ENCODE data around the gene TNNI3K. TPM values are rescaled to one million over a fixed set of nuclear protein-coding genes. Genes with fewer than 3 reads are reported as not detected.

TNNI3K gene
- total RNA-seq, 1 experiment from 2014 or later, result 0.49 TPM

DNA sequence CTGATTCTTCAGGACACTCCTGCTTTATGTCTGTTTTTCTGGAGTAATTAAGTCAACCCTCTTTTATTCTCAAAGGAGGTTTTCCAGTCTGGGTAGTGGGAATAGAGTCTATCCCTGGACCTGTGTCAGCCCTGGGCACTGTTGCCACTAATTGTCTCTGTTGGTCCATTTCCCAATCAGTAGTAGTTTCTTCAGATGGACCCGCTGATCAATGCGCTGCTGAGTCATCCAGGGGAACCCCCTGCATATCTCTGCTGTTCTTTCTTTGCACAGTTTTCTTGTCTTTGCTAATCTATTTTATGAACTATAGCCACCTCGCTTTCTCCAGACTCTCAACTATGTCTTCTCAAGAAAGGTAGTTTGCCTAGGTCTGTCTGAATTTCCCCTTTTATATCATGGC is 82.5 kb downstream of the TNNI3K start:
- BruUV-seq (replicated peaks), result no TSS peak
- intact Hi-C loops (cut with micrococcal nuclease), result no loop called here
- no peaks in the 10 kb centered on the region for H3K9me3 ChIP-seq (ENCODE audit: control insufficient read depth in 1 of 2, insufficient read depth in 1 of 2, low read depth in 1 of 2, low read length in 2 of 2)

More for the DNA sequence above, 82.5 kb downstream of the TNNI3K start:
- H3K4me2 ChIP-seq (ENCODE audit: low read length), result no peak overlapping the region
- no peaks in the 10 kb centered on the region for H3K79me2 ChIP-seq (ENCODE audit: insufficient read depth, low read length)
- ChIA-PET CTCF (no interaction called here), POLR2A (no interaction called here), RAD21 (ENCODE audit: low non-redundant PET in 1 of 2, low total read pairs in 2 of 2, uncharacterized antibody in 2 of 2, unreplicated experiment in 2 of 2) (no interaction called here)
- TF ChIP-seq SP1 (IDR thresholded peaks at IDR 0.05; ENCODE audit: low read depth) (no peak), EGR1 (IDR thresholded peaks at IDR 0.05; ENCODE audit: low read depth) (no peak), YY1 (IDR thresholded peaks at IDR 0.05; ENCODE audit: extremely low read depth, insufficient replicate concordance, low read depth, low read length) (no peak), SIN3A (IDR thresholded peaks at IDR 0.05; ENCODE audit: low read depth) (no peak), TCF7L2 (IDR thresholded peaks at IDR 0.05; ENCODE audit: borderline replicate concordance, extremely low read depth, insufficient read depth, insufficient read length) (no peak), CEBPB (IDR thresholded peaks at IDR 0.05; ENCODE audit: low read depth) (no peak), SRF (IDR thresholded peaks at IDR 0.05; ENCODE audit: low read depth) (no peak), RAD21 (IDR thresholded peaks at IDR 0.05; ENCODE audit: low read depth) (no peak), ZFX (IDR thresholded peaks at IDR 0.05) (no peak)
- TF ChIP-seq, protein P1, sequence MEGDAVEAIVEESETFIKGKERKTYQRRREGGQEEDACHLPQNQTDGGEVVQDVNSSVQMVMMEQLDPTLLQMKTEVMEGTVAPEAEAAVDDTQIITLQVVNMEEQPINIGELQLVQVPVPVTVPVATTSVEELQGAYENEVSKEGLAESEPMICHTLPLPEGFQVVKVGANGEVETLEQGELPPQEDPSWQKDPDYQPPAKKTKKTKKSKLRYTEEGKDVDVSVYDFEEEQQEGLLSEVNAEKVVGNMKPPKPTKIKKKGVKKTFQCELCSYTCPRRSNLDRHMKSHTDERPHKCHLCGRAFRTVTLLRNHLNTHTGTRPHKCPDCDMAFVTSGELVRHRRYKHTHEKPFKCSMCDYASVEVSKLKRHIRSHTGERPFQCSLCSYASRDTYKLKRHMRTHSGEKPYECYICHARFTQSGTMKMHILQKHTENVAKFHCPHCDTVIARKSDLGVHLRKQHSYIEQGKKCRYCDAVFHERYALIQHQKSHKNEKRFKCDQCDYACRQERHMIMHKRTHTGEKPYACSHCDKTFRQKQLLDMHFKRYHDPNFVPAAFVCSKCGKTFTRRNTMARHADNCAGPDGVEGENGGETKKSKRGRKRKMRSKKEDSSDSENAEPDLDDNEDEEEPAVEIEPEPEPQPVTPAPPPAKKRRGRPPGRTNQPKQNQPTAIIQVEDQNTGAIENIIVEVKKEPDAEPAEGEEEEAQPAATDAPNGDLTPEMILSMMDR (IDR thresholded peaks at IDR 0.05 in 2 of 3, conservative IDR thresholded peaks at IDR 0.05 in 1 of 3; ENCODE audit: borderline replicate concordance in 1 of 3, insufficient read depth in 1 of 3, low read depth in 2 of 3, low read length in 2 of 3), result no peak
- TF ChIP-seq, protein P2, sequence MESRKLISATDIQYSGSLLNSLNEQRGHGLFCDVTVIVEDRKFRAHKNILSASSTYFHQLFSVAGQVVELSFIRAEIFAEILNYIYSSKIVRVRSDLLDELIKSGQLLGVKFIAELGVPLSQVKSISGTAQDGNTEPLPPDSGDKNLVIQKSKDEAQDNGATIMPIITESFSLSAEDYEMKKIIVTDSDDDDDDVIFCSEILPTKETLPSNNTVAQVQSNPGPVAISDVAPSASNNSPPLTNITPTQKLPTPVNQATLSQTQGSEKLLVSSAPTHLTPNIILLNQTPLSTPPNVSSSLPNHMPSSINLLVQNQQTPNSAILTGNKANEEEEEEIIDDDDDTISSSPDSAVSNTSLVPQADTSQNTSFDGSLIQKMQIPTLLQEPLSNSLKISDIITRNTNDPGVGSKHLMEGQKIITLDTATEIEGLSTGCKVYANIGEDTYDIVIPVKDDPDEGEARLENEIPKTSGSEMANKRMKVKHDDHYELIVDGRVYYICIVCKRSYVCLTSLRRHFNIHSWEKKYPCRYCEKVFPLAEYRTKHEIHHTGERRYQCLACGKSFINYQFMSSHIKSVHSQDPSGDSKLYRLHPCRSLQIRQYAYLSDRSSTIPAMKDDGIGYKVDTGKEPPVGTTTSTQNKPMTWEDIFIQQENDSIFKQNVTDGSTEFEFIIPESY (IDR thresholded peaks at IDR 0.05; ENCODE audit: extremely low read depth, insufficient replicate concordance, low read length), result no peak
- TF ChIP-seq, protein P3, sequence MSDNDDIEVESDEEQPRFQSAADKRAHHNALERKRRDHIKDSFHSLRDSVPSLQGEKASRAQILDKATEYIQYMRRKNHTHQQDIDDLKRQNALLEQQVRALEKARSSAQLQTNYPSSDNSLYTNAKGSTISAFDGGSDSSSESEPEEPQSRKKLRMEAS (IDR thresholded peaks at IDR 0.05), result no peak
- peaks cover 11% of the 10 kb centered on the region for H3K27me3 ChIP-seq (ENCODE audit: insufficient read depth, low read length)
- H3K27ac ChIP-seq (ENCODE audit: low read depth, low read length), result no peak overlapping the region
- H3K4me1 ChIP-seq (ENCODE audit: control insufficient read depth in 1 of 2, insufficient read depth in 2 of 2, low read length in 2 of 2), result no peaks in the 10 kb centered on the region
- no peak overlapping the region for H3K4me3 ChIP-seq (replicated peaks in 1 of 2; ENCODE audit: low read depth in 1 of 2, low read length in 2 of 2)
- no peaks in the 10 kb centered on the region for H3K36me3 ChIP-seq (ENCODE audit: control insufficient read depth in 1 of 2, insufficient read depth in 2 of 2, low read length in 2 of 2)
- no peak overlapping the region for H2AFZ ChIP-seq (ENCODE audit: low read depth, low read length, poor library complexity, severe bottlenecking)
- H4K20me1 ChIP-seq (ENCODE audit: insufficient read depth), result no peaks in the 10 kb centered on the region
- no peaks in the 10 kb centered on the region for H3K9me2 ChIP-seq (ENCODE audit: insufficient read depth)
- no peak overlapping the region for H3K9ac ChIP-seq (ENCODE audit: low read length)
- ATAC-seq (no peak), DNase-seq (ENCODE audit: low read depth, low spot score) (no peak)
